Measurements from ENCODE around the gene MTHFD1L.

The MTHFD1L gene

GRCh38 chr6:151098166-151098565 lies 232.7 kb downstream of the MTHFD1L start:
- no peak for FAIRE-seq
- DNase-seq (ENCODE audit: insufficient read length, low spot score), result no peak
- TF ChIP-seq TAF1 (IDR thresholded peaks at IDR 0.05; ENCODE audit: low read depth, low read length) (no peak), POU2F2 (IDR thresholded peaks at IDR 0.05; ENCODE audit: low read depth, low read length) (no peak), SPI1 (IDR thresholded peaks at IDR 0.05; ENCODE audit: low read depth, low read length) (no peak), POLR2A (IDR thresholded peaks at IDR 0.05; ENCODE audit: low read depth, low read length) (no peak), PAX5 (IDR thresholded peaks at IDR 0.05; ENCODE audit: insufficient read depth, low read length, severe bottlenecking) (no peak), POLR2AphosphoS5 (IDR thresholded peaks at IDR 0.05; ENCODE audit: low read depth, low read length) (no peak)

DNA sequence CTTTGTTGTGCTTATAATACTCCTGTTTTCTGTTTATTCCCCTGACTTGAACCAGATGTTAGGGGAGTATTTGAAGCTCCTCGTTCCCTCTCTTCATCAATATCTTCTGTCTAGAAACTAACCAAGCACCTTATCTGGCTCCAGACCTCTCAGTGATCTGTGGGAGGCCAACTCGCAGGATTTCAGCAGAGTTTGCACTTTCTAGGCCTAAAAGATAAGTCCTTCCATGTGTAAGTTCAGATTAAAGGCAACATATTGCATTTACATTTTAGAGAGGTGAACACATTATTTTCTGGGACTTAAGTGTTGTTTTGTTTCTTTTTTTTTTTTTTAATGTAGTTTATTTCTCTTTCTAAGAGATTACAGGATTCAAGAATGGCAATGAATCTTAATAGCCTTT lies 234.8 kb downstream of the MTHFD1L start:
- TF ChIP-seq TAF1 (IDR thresholded peaks at IDR 0.05; ENCODE audit: low read depth, low read length) (no peak), POLR2AphosphoS5 (IDR thresholded peaks at IDR 0.05; ENCODE audit: low read depth, low read length) (no peak), POU2F2 (IDR thresholded peaks at IDR 0.05; ENCODE audit: low read depth, low read length) (no peak), POLR2A (IDR thresholded peaks at IDR 0.05; ENCODE audit: low read depth, low read length) (no peak), PAX5 (IDR thresholded peaks at IDR 0.05; ENCODE audit: insufficient read depth, low read length, severe bottlenecking) (no peak), SPI1 (IDR thresholded peaks at IDR 0.05; ENCODE audit: low read depth, low read length) (no peak)
- FAIRE-seq, result no peak
- DNase-seq (ENCODE audit: insufficient read length, low spot score), result no peak

DNA sequence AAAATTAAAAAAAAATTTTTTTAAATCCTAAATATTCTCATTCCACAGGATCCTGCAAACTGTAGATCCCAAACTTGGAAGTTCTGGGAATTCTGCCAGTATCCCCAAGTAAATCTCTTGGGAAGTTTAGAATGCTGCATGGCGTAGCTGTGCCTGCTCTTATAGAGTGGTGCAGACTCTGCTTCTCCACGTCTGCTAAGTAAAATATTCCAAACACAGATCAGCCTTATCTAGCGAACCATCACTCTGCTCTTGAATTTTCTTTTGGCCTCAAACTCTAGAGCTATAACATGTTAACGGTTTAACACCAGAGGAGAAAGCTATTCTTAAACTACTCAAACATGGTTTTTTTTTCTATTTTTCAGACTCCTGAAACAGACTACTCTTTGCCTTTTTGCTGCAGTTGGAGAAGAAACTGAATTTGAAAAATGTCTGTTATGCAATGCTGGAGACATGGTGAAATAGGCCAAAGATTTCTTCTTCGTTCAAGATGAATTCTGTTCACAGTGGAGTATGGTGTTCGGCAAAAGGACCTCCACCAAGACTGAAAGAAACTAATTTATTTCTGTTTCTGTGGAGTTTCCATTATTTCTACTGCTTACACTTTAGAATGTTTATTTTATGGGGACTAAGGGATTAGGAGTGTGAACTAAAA lies 235.8 kb downstream of the MTHFD1L start:
- TF ChIP-seq SPI1 (IDR thresholded peaks at IDR 0.05; ENCODE audit: low read depth, low read length), result no peak
- no peak for TF ChIP-seq POU2F2 (IDR thresholded peaks at IDR 0.05; ENCODE audit: low read depth, low read length)
- TF ChIP-seq PAX5 (IDR thresholded peaks at IDR 0.05; ENCODE audit: insufficient read depth, low read length, severe bottlenecking), result no peak
- no peak for TF ChIP-seq POLR2AphosphoS5 (IDR thresholded peaks at IDR 0.05; ENCODE audit: low read depth, low read length)
- TF ChIP-seq TAF1 (IDR thresholded peaks at IDR 0.05; ENCODE audit: low read depth, low read length), result no peak
- no peak for TF ChIP-seq POLR2A (IDR thresholded peaks at IDR 0.05; ENCODE audit: low read depth, low read length)
- DNase-seq (ENCODE audit: insufficient read length, low spot score) (no peak), FAIRE-seq (no peak)

- TF ChIP-seq PAX5 (IDR thresholded peaks at IDR 0.05; ENCODE audit: insufficient read depth, low read length, severe bottlenecking) (no peak), POLR2AphosphoS5 (IDR thresholded peaks at IDR 0.05; ENCODE audit: low read depth, low read length) (no peak), POU2F2 (IDR thresholded peaks at IDR 0.05; ENCODE audit: low read depth, low read length) (no peak), TAF1 (IDR thresholded peaks at IDR 0.05; ENCODE audit: low read depth, low read length) (no peak), POLR2A (IDR thresholded peaks at IDR 0.05; ENCODE audit: low read depth, low read length) (no peak), SPI1 (IDR thresholded peaks at IDR 0.05; ENCODE audit: low read depth, low read length) (no peak)
- no peak for FAIRE-seq
These were observed 236.6 kb downstream of the MTHFD1L start for GRCh38 chr6:151101816-151102694.

DNA sequence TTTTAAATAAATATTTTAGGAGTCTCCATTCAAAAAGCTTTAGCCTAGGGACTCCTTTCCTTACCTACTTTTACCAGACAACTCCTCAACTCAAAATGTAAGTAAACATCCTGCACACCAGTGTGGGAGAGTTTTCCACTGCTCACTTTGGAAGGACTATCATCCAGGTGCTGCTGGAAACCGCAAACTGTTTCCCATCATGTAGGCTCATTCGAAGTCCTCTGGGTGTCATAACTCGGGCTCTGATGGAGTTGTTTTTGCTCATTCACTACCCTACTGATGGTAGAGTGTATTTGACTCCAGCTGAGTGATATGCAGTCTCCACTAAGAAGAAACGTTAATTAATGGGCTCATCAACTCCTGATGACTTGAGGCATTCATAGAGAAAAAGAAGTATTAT lies 237.8 kb downstream of the MTHFD1L start:
- TF ChIP-seq SPI1 (IDR thresholded peaks at IDR 0.05; ENCODE audit: low read depth, low read length), result no peak
- TF ChIP-seq POU2F2 (IDR thresholded peaks at IDR 0.05; ENCODE audit: low read depth, low read length), result no peak
- no peak for TF ChIP-seq PAX5 (IDR thresholded peaks at IDR 0.05; ENCODE audit: insufficient read depth, low read length, severe bottlenecking)
- TF ChIP-seq POLR2AphosphoS5 (IDR thresholded peaks at IDR 0.05; ENCODE audit: low read depth, low read length), result no peak
- FAIRE-seq (no peak), DNase-seq (ENCODE audit: insufficient read length, low spot score) (no peak)

More at GRCh38 chr6:151101816-151102694, 236.6 kb downstream of the MTHFD1L start:
- no peak for DNase-seq (ENCODE audit: insufficient read length, low spot score)

- FAIRE-seq, result no peak
- no peak for DNase-seq (ENCODE audit: insufficient read length, low spot score)
- TF ChIP-seq SPI1 (IDR thresholded peaks at IDR 0.05; ENCODE audit: low read depth, low read length), result no peak
- TF ChIP-seq POU2F2 (IDR thresholded peaks at IDR 0.05; ENCODE audit: low read depth, low read length), result no peak
- TF ChIP-seq POLR2AphosphoS5 (IDR thresholded peaks at IDR 0.05; ENCODE audit: low read depth, low read length), result no peak
- no peak for TF ChIP-seq TAF1 (IDR thresholded peaks at IDR 0.05; ENCODE audit: low read depth, low read length)
- TF ChIP-seq PAX5 (IDR thresholded peaks at IDR 0.05; ENCODE audit: insufficient read depth, low read length, severe bottlenecking), result no peak
- no peak for TF ChIP-seq POLR2A (IDR thresholded peaks at IDR 0.05; ENCODE audit: low read depth, low read length)
These were observed 242.5 kb downstream of the MTHFD1L start for GRCh38 chr6:151107897-151108427.

GRCh38 chr6:151108548-151108947 lies 243.0 kb downstream of the MTHFD1L start:
- DNase-seq (ENCODE audit: insufficient read length, low spot score) (no peak), FAIRE-seq (no peak)
- TF ChIP-seq PAX5 (IDR thresholded peaks at IDR 0.05; ENCODE audit: insufficient read depth, low read length, severe bottlenecking), result no peak
- TF ChIP-seq POLR2AphosphoS5 (IDR thresholded peaks at IDR 0.05; ENCODE audit: low read depth, low read length), result no peak
- no peak for TF ChIP-seq POU2F2 (IDR thresholded peaks at IDR 0.05; ENCODE audit: low read depth, low read length)
- no peak for TF ChIP-seq TAF1 (IDR thresholded peaks at IDR 0.05; ENCODE audit: low read depth, low read length)
- no peak for TF ChIP-seq SPI1 (IDR thresholded peaks at IDR 0.05; ENCODE audit: low read depth, low read length)
- no peak for TF ChIP-seq POLR2A (IDR thresholded peaks at IDR 0.05; ENCODE audit: low read depth, low read length)

- DNase-seq (ENCODE audit: insufficient read length, low spot score), result no peak
- FAIRE-seq, result no peak
- TF ChIP-seq POLR2AphosphoS5 (IDR thresholded peaks at IDR 0.05; ENCODE audit: low read depth, low read length) (no peak), POU2F2 (IDR thresholded peaks at IDR 0.05; ENCODE audit: low read depth, low read length) (no peak), TAF1 (IDR thresholded peaks at IDR 0.05; ENCODE audit: low read depth, low read length) (no peak), POLR2A (IDR thresholded peaks at IDR 0.05; ENCODE audit: low read depth, low read length) (no peak), SPI1 (IDR thresholded peaks at IDR 0.05; ENCODE audit: low read depth, low read length) (no peak), PAX5 (IDR thresholded peaks at IDR 0.05; ENCODE audit: insufficient read depth, low read length, severe bottlenecking) (no peak)
These were observed 243.9 kb downstream of the MTHFD1L start for GRCh38 chr6:151109361-151109760.

Data from GM12891 (cell line).